Keratinocyte (primary cell): ENCODE measurements around the gene C22orf31.

Experiments used
- CTCF ChIP-seq, 3 experiments: IDR thresholded peaks in 1 of 3; conservative IDR thresholded peaks in 1 of 3; optimal IDR thresholded peaks in 1 of 3; 2 replicates in 2 of 3; 3 replicates in 1 of 3; pipeline versions ENCODE3 to v1.5.1; 2011; ENCODE audit warnings: low read length in 3 of 3, mild to moderate bottlenecking in 3 of 3, moderate library complexity in 2 of 3, control low read depth in 1 of 3, inconsistent platforms in 1 of 3; ENCODE audit not compliant: insufficient read depth in 2 of 3; ENCODE audit errors: extremely low read depth in 1 of 3
- EZH2 ChIP-seq: IDR thresholded peaks from one replicate; pipeline ENCODE4 v1.6.1; 2012; ENCODE audit warnings: inconsistent platforms, mild to moderate bottlenecking, low read length, moderate library complexity

- TF ChIP-seq CTCF (optimal IDR thresholded peaks at IDR 0.05 in 1 of 3, IDR thresholded peaks at IDR 0.05 in 1 of 3, conservative IDR thresholded peaks at IDR 0.05 in 1 of 3; ENCODE audit: extremely low read depth in 1 of 3, insufficient read depth in 2 of 3, low read length in 3 of 3) (no peak), EZH2 (no peak)
Measured at GRCh38 chr22:29012101-29012433, 49.6 kb downstream of the C22orf31 start.
